GM23338 (cell line): ENCODE data around the gene FRMD3. TPM values are rescaled to one million over a fixed set of nuclear protein-coding genes. Genes with fewer than 3 reads are reported as not detected.

Source experiments
- ATAC-seq: fragments of 200-7000 bp; cut with Tn5 transposase; 3 replicates; pipeline ENCODE4 v1.9.1; 2020
- DNase-seq: peaks from one replicate; pipeline ENCODE4 v3.0.0-alpha.2; 2015; ENCODE audit warnings: low spot score
- H2AFZ ChIP-seq: fragments of 200-600 bp; sonication (generic); 2 replicates; pipeline ENCODE4 v1.8.0; 2016; ENCODE audit warnings: antibody characterized with exemption, mild to moderate bottlenecking, moderate library complexity
- H3F3A ChIP-seq: fragments of 200-600 bp; sonication (generic); replicated peaks from 2 replicates; pipeline ENCODE4 v1.8.0; 2017; ENCODE audit warnings: antibody characterized with exemption, mixed run types, low read depth
- H3K27ac ChIP-seq: fragments of 200-600 bp; sonication (generic); 2 replicates; pipeline ENCODE4 v1.6.1; 2016; ENCODE audit warnings: low read depth
- H3K27me3 ChIP-seq: fragments of 200-600 bp; sonication (generic); 2 replicates; pipeline ENCODE4 v1.8.0; 2016; ENCODE audit warnings: mild to moderate bottlenecking, mixed run types, moderate library complexity; ENCODE audit not compliant: insufficient read depth
- H3K36me3 ChIP-seq: fragments of 200-600 bp; sonication (generic); 2 replicates; pipeline ENCODE4 v1.8.0; 2016; ENCODE audit warnings: mild to moderate bottlenecking; ENCODE audit not compliant: insufficient read depth
- H3K4me1 ChIP-seq: fragments of 200-600 bp; sonication (generic); 2 replicates; pipeline ENCODE4 v1.8.0; 2016; ENCODE audit warnings: mild to moderate bottlenecking, moderate library complexity; ENCODE audit not compliant: insufficient read depth
- H3K4me2 ChIP-seq: fragments of 200-600 bp; sonication (generic); 2 replicates; pipeline ENCODE4 v1.7.1; 2017; ENCODE audit warnings: mixed run types
- H3K4me3 ChIP-seq: fragments of 200-600 bp; sonication (generic); 2 replicates; pipeline ENCODE4 v1.6.1; 2016; ENCODE audit warnings: mixed run types
- H3K79me2 ChIP-seq: fragments of 200-600 bp; sonication (generic); replicated peaks from 2 replicates; pipeline ENCODE4 v1.8.0; 2017; ENCODE audit warnings: mild to moderate bottlenecking; ENCODE audit not compliant: insufficient read depth
- H3K9me2 ChIP-seq: fragments of 200-600 bp; sonication (generic); 2 replicates; pipeline ENCODE4 v1.8.0; 2017; ENCODE audit not compliant: insufficient read depth
- H4K20me1 ChIP-seq: fragments of 200-600 bp; sonication (generic); replicated peaks from 2 replicates; pipeline ENCODE4 v1.8.0; 2017; ENCODE audit warnings: mild to moderate bottlenecking; ENCODE audit not compliant: insufficient read depth
- H3K27ac Mint-ChIP-seq: 2 replicates; pipeline ENCODE4 v1.8.0; 2020; ENCODE audit warnings: inconsistent platforms, mild to moderate bottlenecking, moderate library complexity, mixed read lengths
- H3K27me3 Mint-ChIP-seq: 3 replicates; pipeline ENCODE4 v1.8.0; 2022; ENCODE audit warnings: low read depth, mild to moderate bottlenecking, moderate library complexity, mixed read lengths, inconsistent platforms; ENCODE audit not compliant: insufficient read depth, poor library complexity
- H3K36me3 Mint-ChIP-seq: 3 replicates; pipeline ENCODE4 v1.8.0; 2021; ENCODE audit warnings: low read depth, mild to moderate bottlenecking, inconsistent platforms, moderate library complexity, mixed read lengths
- H3K4me1 Mint-ChIP-seq: 3 replicates; pipeline ENCODE4 v1.8.0; 2020; ENCODE audit warnings: mild to moderate bottlenecking, inconsistent platforms, mixed read lengths
- H3K4me3 Mint-ChIP-seq: 3 replicates; pipeline ENCODE4 v1.8.0; 2021; ENCODE audit warnings: moderate library complexity, mild to moderate bottlenecking, inconsistent platforms, mixed read lengths
- H3K9me3 Mint-ChIP-seq: 3 replicates; pipeline ENCODE4 v1.8.0; 2020; ENCODE audit warnings: moderate library complexity, mild to moderate bottlenecking, inconsistent platforms, mixed read lengths
- NANOG ChIP-seq: IDR thresholded peaks from 2 replicates; pipeline ENCODE4 v1.6.1; 2016; ENCODE audit warnings: antibody characterized with exemption, borderline replicate concordance
- POLR2AphosphoS5 ChIP-seq: IDR thresholded peaks from 2 replicates; pipeline ENCODE4 v1.6.1; 2016; ENCODE audit warnings: antibody characterized with exemption, low read depth
- STAT1 ChIP-seq: IDR thresholded peaks from one replicate; pipeline ENCODE4 v1.6.1; 2016; ENCODE audit warnings: antibody characterized with exemption; ENCODE audit not compliant: unreplicated experiment
- ZNF331 ChIP-seq: fragments of 250-450 bp; sonication (Bioruptor Pico); IDR thresholded peaks from 2 replicates; pipeline ENCODE4 v1.5.0; 2020; ENCODE audit warnings: low read depth, mild to moderate bottlenecking, moderate library complexity
- polyA plus RNA-seq: library from polyadenylated mRNA; unstranded; fragments of >200 nt; fragmentation: Nextera tagmentation; extraction: Ambion mirVana; gene quantifications from 2 replicates; pipeline ENCODE4 v1.2.1, GENCODE V29; 2016
- total RNA-seq: library from RNA; depleted of rRNA; stranded (reverse); fragments of >200 nt; shearing (Covaris generic); gene quantifications from 2 replicates; pipeline ENCODE4 v1.2.3, GENCODE V29; 2014
- TF ChIP-seq, protein P1 (sequence below): IDR thresholded peaks from one replicate; pipeline ENCODE4 v1.6.1; 2018; ENCODE audit warnings: antibody characterized with exemption; ENCODE audit not compliant: unreplicated experiment
- TF ChIP-seq, protein P2 (sequence below): fragments of 250-450 bp; sonication (Bioruptor Pico); IDR thresholded peaks from 2 replicates; pipeline ENCODE4 v1.5.0; 2020; ENCODE audit warnings: mild to moderate bottlenecking, moderate library complexity

FRMD3 gene
- total and polyA plus RNA-seq, 2 experiments from 2014 or later = 0.47 to 1.2 TPM

DNA sequence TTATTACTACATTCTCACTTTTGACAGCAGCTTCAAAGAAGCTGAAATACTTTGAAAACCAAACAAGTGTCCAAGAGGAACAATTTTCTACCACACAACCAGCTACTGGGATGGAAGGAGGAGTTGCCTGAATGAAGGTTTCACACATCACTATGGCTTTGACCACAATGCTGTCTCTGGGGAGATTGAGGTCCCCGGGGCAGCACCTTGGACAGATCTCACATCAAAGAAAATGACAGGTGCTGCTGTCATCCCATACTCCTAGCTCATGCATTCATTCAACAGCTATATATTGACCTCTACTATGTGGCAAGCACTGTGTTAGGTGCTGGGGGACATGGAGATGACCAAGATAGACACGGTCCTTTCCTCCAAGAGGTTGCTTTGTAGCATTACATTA is 242.1 kb downstream of the FRMD3 start:
- no peaks in the 10 kb centered on the region for H3K9me3 Mint-ChIP-seq
- no peak overlapping the region for H3K27ac Mint-ChIP-seq
- no peaks in the 10 kb centered on the region for H3K36me3 ChIP-seq
- no peak overlapping the region for H2AFZ ChIP-seq
- H3K4me1 Mint-ChIP-seq = peaks cover 3% of the 10 kb centered on the region; the same call in 1 of the 3 replicates
- H3K27me3 Mint-ChIP-seq = peaks cover 5% of the 10 kb centered on the region
- no peak overlapping the region for H3K27ac ChIP-seq
- no peak overlapping the region for H3K4me3 ChIP-seq
- peaks cover 15% of the 10 kb centered on the region; the same call in 1 of the 2 replicates for H3K9me2 ChIP-seq
- no peaks in the 10 kb centered on the region for H3K27me3 ChIP-seq
- H3K79me2 ChIP-seq = no peaks in the 10 kb centered on the region
- peak; percentile 46; the same call in 2 of the 3 replicates for ATAC-seq
- H3K36me3 Mint-ChIP-seq = no peaks in the 10 kb centered on the region
- DNase-seq = peak; percentile 21
- no peaks in the 10 kb centered on the region for H3K4me1 ChIP-seq
- no peaks in the 10 kb centered on the region for H3F3A ChIP-seq
- H3K4me3 Mint-ChIP-seq = no peak overlapping the region
- TF ChIP-seq POLR2AphosphoS5 = no peak
- TF ChIP-seq, protein P1, sequence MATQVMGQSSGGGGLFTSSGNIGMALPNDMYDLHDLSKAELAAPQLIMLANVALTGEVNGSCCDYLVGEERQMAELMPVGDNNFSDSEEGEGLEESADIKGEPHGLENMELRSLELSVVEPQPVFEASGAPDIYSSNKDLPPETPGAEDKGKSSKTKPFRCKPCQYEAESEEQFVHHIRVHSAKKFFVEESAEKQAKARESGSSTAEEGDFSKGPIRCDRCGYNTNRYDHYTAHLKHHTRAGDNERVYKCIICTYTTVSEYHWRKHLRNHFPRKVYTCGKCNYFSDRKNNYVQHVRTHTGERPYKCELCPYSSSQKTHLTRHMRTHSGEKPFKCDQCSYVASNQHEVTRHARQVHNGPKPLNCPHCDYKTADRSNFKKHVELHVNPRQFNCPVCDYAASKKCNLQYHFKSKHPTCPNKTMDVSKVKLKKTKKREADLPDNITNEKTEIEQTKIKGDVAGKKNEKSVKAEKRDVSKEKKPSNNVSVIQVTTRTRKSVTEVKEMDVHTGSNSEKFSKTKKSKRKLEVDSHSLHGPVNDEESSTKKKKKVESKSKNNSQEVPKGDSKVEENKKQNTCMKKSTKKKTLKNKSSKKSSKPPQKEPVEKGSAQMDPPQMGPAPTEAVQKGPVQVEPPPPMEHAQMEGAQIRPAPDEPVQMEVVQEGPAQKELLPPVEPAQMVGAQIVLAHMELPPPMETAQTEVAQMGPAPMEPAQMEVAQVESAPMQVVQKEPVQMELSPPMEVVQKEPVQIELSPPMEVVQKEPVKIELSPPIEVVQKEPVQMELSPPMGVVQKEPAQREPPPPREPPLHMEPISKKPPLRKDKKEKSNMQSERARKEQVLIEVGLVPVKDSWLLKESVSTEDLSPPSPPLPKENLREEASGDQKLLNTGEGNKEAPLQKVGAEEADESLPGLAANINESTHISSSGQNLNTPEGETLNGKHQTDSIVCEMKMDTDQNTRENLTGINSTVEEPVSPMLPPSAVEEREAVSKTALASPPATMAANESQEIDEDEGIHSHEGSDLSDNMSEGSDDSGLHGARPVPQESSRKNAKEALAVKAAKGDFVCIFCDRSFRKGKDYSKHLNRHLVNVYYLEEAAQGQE = peak; percentile 80
- no peak overlapping the region for H3K4me2 ChIP-seq
- H4K20me1 ChIP-seq = no peaks in the 10 kb centered on the region

DNA sequence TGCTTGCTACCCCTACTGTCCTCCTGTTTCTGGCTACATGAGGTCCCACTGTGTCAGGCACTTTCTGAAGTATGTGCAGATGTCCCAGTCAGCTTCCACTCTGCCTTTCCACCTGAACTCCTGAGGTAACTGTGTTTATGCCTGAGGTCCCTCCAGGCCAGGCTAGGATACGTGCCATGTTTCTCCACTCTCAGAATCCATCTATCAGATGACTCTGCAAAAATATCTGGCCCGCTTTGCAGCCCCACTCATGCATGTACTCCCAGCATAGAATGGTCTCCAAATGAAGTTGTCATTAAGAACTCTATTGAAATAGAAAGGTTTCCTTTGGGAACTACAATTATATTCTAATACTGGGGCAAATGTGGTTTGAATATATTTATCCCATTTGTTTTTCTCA is 243.4 kb downstream of the FRMD3 start:
- no peak overlapping the region for H3K4me2 ChIP-seq
- no peaks in the 10 kb centered on the region for H3F3A ChIP-seq
- no peaks in the 10 kb centered on the region for H3K36me3 Mint-ChIP-seq
- H3K4me3 Mint-ChIP-seq = no peak overlapping the region
- H3K4me1 ChIP-seq = no peaks in the 10 kb centered on the region
- no peak overlapping the region for H3K27ac ChIP-seq
- H3K36me3 ChIP-seq = no peaks in the 10 kb centered on the region
- peaks cover 15% of the 10 kb centered on the region; the same call in 1 of the 2 replicates for H3K9me2 ChIP-seq
- ATAC-seq (no peak), DNase-seq (no peak)
- peaks cover 3% of the 10 kb centered on the region; the same call in 1 of the 3 replicates for H3K4me1 Mint-ChIP-seq
- H3K27me3 ChIP-seq = no peaks in the 10 kb centered on the region
- no peak overlapping the region for H3K27ac Mint-ChIP-seq
- H3K27me3 Mint-ChIP-seq = peaks cover 5% of the 10 kb centered on the region
- no peak overlapping the region for H3K4me3 ChIP-seq
- no peaks in the 10 kb centered on the region for H4K20me1 ChIP-seq
- H3K79me2 ChIP-seq = no peaks in the 10 kb centered on the region
- H2AFZ ChIP-seq = no peak overlapping the region
- TF ChIP-seq STAT1 (no peak), ZNF331 (CRISPR knock-in tag) (no peak), NANOG (no peak)
- TF ChIP-seq, protein P2, sequence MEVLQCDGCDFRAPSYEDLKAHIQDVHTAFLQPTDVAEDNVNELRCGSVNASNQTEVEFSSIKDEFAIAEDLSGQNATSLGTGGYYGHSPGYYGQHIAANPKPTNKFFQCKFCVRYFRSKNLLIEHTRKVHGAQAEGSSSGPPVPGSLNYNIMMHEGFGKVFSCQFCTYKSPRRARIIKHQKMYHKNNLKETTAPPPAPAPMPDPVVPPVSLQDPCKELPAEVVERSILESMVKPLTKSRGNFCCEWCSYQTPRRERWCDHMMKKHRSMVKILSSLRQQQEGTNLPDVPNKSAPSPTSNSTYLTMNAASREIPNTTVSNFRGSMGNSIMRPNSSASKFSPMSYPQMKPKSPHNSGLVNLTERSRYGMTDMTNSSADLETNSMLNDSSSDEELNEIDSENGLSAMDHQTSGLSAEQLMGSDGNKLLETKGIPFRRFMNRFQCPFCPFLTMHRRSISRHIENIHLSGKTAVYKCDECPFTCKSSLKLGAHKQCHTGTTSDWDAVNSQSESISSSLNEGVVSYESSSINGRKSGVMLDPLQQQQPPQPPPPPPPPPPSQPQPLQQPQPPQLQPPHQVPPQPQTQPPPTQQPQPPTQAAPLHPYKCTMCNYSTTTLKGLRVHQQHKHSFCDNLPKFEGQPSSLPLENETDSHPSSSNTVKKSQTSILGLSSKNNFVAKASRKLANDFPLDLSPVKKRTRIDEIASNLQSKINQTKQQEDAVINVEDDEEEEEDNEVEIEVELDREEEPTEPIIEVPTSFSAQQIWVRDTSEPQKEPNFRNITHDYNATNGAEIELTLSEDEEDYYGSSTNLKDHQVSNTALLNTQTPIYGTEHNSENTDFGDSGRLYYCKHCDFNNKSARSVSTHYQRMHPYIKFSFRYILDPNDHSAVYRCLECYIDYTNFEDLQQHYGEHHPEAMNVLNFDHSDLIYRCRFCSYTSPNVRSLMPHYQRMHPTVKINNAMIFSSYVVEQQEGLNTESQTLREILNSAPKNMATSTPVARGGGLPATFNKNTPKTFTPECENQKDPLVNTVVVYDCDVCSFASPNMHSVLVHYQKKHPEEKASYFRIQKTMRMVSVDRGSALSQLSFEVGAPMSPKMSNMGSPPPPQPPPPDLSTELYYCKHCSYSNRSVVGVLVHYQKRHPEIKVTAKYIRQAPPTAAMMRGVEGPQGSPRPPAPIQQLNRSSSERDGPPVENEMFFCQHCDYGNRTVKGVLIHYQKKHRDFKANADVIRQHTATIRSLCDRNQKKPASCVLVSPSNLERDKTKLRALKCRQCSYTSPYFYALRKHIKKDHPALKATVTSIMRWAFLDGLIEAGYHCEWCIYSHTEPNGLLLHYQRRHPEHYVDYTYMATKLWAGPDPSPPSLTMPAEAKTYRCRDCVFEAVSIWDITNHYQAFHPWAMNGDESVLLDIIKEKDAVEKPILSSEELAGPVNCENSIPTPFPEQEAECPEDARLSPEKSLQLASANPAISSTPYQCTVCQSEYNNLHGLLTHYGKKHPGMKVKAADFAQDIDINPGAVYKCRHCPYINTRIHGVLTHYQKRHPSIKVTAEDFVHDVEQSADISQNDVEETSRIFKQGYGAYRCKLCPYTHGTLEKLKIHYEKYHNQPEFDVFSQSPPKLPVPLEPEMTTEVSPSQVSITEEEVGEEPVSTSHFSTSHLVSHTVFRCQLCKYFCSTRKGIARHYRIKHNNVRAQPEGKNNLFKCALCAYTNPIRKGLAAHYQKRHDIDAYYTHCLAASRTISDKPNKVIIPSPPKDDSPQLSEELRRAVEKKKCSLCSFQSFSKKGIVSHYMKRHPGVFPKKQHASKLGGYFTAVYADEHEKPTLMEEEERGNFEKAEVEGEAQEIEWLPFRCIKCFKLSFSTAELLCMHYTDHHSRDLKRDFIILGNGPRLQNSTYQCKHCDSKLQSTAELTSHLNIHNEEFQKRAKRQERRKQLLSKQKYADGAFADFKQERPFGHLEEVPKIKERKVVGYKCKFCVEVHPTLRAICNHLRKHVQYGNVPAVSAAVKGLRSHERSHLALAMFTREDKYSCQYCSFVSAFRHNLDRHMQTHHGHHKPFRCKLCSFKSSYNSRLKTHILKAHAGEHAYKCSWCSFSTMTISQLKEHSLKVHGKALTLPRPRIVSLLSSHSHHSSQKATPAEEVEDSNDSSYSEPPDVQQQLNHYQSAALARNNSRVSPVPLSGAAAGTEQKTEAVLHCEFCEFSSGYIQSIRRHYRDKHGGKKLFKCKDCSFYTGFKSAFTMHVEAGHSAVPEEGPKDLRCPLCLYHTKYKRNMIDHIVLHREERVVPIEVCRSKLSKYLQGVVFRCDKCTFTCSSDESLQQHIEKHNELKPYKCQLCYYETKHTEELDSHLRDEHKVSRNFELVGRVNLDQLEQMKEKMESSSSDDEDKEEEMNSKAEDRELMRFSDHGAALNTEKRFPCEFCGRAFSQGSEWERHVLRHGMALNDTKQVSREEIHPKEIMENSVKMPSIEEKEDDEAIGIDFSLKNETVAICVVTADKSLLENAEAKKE = no peak
- TF ChIP-seq, protein P1 = no peak
- no peaks in the 10 kb centered on the region for H3K9me3 Mint-ChIP-seq
